Measurements from ENCODE around the gene SMYD3.

Gene SMYD3

DNA sequence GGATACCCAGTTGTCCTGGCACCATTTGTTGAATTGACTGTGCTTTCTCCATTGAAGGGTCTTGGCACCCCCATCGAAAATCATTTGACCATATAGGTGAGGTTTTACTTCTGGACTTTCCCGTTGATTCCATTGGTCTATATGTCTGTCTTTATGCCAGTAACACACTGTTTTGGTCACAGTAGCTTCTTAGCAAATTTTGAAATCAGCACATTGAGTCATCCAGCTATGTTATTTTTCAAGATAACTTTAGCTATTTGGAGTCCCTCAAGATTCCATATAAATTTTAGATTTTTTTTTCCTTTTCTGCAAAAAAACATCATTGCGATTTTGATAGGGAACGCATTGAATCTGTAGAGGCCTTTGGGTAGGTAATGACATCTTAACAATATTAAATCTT, 235.6 kb downstream of the SMYD3 start:
- no peak for DNase-seq
- H3K4me3 Mint-ChIP-seq, result no peak overlapping the region
- no peaks in the 10 kb centered on the region for H3K9me3 Mint-ChIP-seq
- H3K4me1 Mint-ChIP-seq, result peaks cover 7% of the 10 kb centered on the region
- H3K27me3 Mint-ChIP-seq (ENCODE audit: low read depth, poor library complexity), result no peaks in the 10 kb centered on the region
- H3K36me3 Mint-ChIP-seq (ENCODE audit: low read depth), result peaks cover 4% of the 10 kb centered on the region
- TF ChIP-seq CTCF (IDR thresholded peaks at IDR 0.05), result no peak
- no peak overlapping the region for H3K27ac Mint-ChIP-seq

GRCh38 chr1:246270236-246270635, 236.8 kb downstream of the SMYD3 start:
- Mint-ChIP-seq H3K27ac (no peak overlapping the region), H3K4me1 (peaks cover 7% of the 10 kb centered on the region), H3K9me3 (no peaks in the 10 kb centered on the region), H3K4me3 (no peak overlapping the region), H3K27me3 (ENCODE audit: low read depth, poor library complexity) (peaks cover 6% of the 10 kb centered on the region), H3K36me3 (ENCODE audit: low read depth) (peaks cover 4% of the 10 kb centered on the region)
- no peak for DNase-seq
- TF ChIP-seq CTCF (IDR thresholded peaks at IDR 0.05), result no peak

DNA sequence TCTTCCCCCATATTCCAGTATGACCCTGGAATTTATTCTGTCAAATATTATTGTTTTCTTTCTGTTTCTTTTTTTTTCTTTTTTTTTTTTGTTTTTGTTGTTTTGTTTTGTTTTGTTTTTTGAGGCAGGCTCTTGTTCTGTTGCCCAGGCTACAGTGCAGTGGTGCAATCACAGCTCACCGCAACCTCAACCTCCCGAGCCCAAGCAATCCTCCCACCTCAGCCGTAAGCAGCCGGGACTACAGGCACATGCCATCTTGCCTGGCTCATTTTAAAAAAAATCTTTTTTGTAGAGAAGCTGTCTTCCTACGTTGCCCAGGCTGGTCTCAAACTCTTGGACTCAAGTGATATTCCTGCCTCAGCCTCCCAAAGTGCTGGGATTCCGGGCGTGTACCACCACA, 237.6 kb downstream of the SMYD3 start:
- Mint-ChIP-seq H3K27me3 (ENCODE audit: low read depth, poor library complexity) (peaks cover 6% of the 10 kb centered on the region), H3K27ac (no peak overlapping the region), H3K36me3 (ENCODE audit: low read depth) (peaks cover 4% of the 10 kb centered on the region), H3K4me1 (peaks cover 7% of the 10 kb centered on the region), H3K9me3 (no peaks in the 10 kb centered on the region), H3K4me3 (no peak overlapping the region)
- TF ChIP-seq CTCF (IDR thresholded peaks at IDR 0.05), result no peak
- DNase-seq, result no peak

DNA sequence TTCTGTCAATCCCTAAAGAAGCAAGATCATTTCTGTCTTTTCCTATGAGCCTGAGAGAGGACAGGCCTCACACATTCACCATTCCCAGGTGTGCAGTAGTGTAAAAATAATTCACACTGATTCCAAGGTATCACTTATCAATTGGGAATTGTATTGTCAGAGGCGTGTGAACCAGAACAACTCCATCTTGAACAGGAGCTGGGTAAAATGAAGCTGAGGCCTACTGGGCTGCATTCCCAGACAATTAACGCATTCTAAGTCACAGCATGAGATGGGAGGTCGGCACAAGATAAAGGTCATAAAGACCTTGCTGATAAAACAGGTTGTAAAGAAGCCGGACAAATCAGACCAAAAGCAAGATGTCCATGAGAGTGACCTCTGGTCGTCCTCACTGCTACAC, 239.2 kb downstream of the SMYD3 start:
- Mint-ChIP-seq H3K4me1 (peaks cover 7% of the 10 kb centered on the region), H3K4me3 (no peak overlapping the region), H3K27ac (no peak overlapping the region), H3K27me3 (ENCODE audit: low read depth, poor library complexity) (peaks cover 6% of the 10 kb centered on the region), H3K36me3 (ENCODE audit: low read depth) (peaks cover 4% of the 10 kb centered on the region), H3K9me3 (no peaks in the 10 kb centered on the region)
- DNase-seq, result no peak
- TF ChIP-seq CTCF (IDR thresholded peaks at IDR 0.05), result no peak

- TF ChIP-seq CTCF (IDR thresholded peaks at IDR 0.05), result no peak
- Mint-ChIP-seq H3K27me3 (ENCODE audit: low read depth, poor library complexity) (peaks cover 6% of the 10 kb centered on the region), H3K27ac (no peak overlapping the region), H3K36me3 (ENCODE audit: low read depth) (peaks cover 4% of the 10 kb centered on the region), H3K9me3 (no peaks in the 10 kb centered on the region), H3K4me3 (no peak overlapping the region), H3K4me1 (peaks cover 7% of the 10 kb centered on the region)
- no peak for DNase-seq
Observed at GRCh38 chr1:246267426-246267825, 239.7 kb downstream of the SMYD3 start.

- Mint-ChIP-seq H3K4me1 (peaks cover 7% of the 10 kb centered on the region), H3K4me3 (no peak overlapping the region), H3K27ac (peak overlapping the region; percentile 6), H3K9me3 (peaks cover 4% of the 10 kb centered on the region), H3K36me3 (ENCODE audit: low read depth) (peaks cover 5% of the 10 kb centered on the region), H3K27me3 (ENCODE audit: low read depth, poor library complexity) (peaks cover 6% of the 10 kb centered on the region)
- no peak for DNase-seq
- no peak for TF ChIP-seq CTCF (IDR thresholded peaks at IDR 0.05)
Observed at GRCh38 chr1:246265481-246265880, 241.6 kb downstream of the SMYD3 start.

Measured in nephron progenitor cell (in vitro differentiated cells).